Peyer's patch (tissue), 4 donors: ENCODE results near the gene MED13L.

Source experiments
- CTCF ChIP-seq, 6 experiments: fragments of 450-650 bp in 4 of 6; fragments of 200-600 bp in 2 of 6; sonication (generic) in 1 of 6; IDR thresholded peaks; one replicate each; pipeline ENCODE4 v1.5.1; 2017 to 2019; ENCODE audit warnings: antibody characterized with exemption in 6 of 6, mild to moderate bottlenecking in 3 of 6, moderate library complexity in 1 of 6
- POLR2A ChIP-seq, 2 donors: fragments of 450-650 bp; IDR thresholded peaks; one replicate each; pipeline ENCODE4 v1.5.1; 2017; ENCODE audit warnings: antibody characterized with exemption in 2 of 2, mild to moderate bottlenecking in 2 of 2, moderate library complexity in 2 of 2

DNA sequence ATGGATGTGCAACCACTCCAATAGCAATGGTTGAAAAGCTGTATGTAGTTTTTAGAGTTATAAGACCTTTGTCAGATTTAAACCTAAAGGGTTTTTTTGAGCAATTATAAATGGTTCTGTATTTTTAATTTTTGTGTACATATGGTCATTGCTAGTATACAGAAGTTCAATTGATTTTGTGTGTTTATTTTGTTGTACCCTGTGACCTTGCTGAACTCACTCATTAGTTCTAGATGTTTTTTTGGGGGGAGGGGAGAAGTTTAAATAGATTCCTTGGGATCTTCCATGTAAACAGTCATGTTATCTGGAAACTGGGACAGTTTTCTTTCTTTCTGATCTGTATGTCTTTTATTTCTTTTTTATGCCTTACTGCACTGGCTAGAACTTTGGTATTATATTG lies 87.8 kb downstream of the MED13L start:
- TF ChIP-seq CTCF (IDR thresholded peaks at IDR 0.05) (no peak), POLR2A (IDR thresholded peaks at IDR 0.05) (no peak)
